ENCODE measurements around the gene OCIAD2. TPM values are rescaled to one million over a fixed set of nuclear protein-coding genes. Genes with fewer than 3 reads are reported as not detected.
A peak's percentile ranks its signal among the peaks of the same experiment; 100 is the strongest.

Gene OCIAD2
- total RNA-seq, 1 experiment from 2014 or later, result 32.8 TPM

- H3K4me1 ChIP-seq (ENCODE audit: control insufficient read depth, insufficient read depth, low read length), result peaks cover 4% of the 10 kb centered on the region; the same call in 1 of the 2 replicates
- no peak overlapping the region for H3K4me3 ChIP-seq (ENCODE audit: low read depth in 2 of 2, low read length in 2 of 2)
- DNase-seq (ENCODE audit: low read depth, low spot score) (peak; percentile 88), ATAC-seq (peak; percentile 87)
- TF ChIP-seq, protein P1, sequence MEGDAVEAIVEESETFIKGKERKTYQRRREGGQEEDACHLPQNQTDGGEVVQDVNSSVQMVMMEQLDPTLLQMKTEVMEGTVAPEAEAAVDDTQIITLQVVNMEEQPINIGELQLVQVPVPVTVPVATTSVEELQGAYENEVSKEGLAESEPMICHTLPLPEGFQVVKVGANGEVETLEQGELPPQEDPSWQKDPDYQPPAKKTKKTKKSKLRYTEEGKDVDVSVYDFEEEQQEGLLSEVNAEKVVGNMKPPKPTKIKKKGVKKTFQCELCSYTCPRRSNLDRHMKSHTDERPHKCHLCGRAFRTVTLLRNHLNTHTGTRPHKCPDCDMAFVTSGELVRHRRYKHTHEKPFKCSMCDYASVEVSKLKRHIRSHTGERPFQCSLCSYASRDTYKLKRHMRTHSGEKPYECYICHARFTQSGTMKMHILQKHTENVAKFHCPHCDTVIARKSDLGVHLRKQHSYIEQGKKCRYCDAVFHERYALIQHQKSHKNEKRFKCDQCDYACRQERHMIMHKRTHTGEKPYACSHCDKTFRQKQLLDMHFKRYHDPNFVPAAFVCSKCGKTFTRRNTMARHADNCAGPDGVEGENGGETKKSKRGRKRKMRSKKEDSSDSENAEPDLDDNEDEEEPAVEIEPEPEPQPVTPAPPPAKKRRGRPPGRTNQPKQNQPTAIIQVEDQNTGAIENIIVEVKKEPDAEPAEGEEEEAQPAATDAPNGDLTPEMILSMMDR (IDR thresholded peaks at IDR 0.05), result no peak
- TF ChIP-seq TCF7L2 (IDR thresholded peaks at IDR 0.05; ENCODE audit: low read depth, low read length) (no peak), POLR2AphosphoS5 (IDR thresholded peaks at IDR 0.05; ENCODE audit: low read depth, low read length) (no peak), SIN3A (IDR thresholded peaks at IDR 0.05; ENCODE audit: borderline replicate concordance, insufficient read depth, low read depth, low read length) (no peak), REST (IDR thresholded peaks at IDR 0.05; ENCODE audit: insufficient read depth in 1 of 2, low read depth in 2 of 2, low read length in 1 of 2) (no peak)
- BruUV-seq (replicated peaks), result no TSS peak
- H3K27ac ChIP-seq (ENCODE audit: low read length), result no peak overlapping the region
- H3K9me3 ChIP-seq (ENCODE audit: control insufficient read depth, insufficient read depth, low read depth, low read length), result no peaks in the 10 kb centered on the region
- CTCF ChIA-PET, result no interaction called here
- no peaks in the 10 kb centered on the region for H3K27me3 ChIP-seq (ENCODE audit: control insufficient read depth, insufficient read depth, low read length)
- POLR2A ChIA-PET, result no interaction called here
- no peaks in the 10 kb centered on the region for H3K36me3 ChIP-seq (ENCODE audit: control insufficient read depth, insufficient read depth, low read length)
- in situ Hi-C loops (cut with HindIII; ENCODE audit: low pct_unique_long_range_greater_than_20kb, low sequenced_read_pairs) (no loop called here), intact Hi-C loops (cut with micrococcal nuclease; ENCODE audit: unreplicated experiment) (no loop called here)
These were observed 3.1 kb upstream of the OCIAD2 start for GRCh38 chr4:48909697-48910096.

- H3K36me3 ChIP-seq (ENCODE audit: control insufficient read depth, insufficient read depth, low read length), result no peaks in the 10 kb centered on the region
- H3K27me3 ChIP-seq (ENCODE audit: control insufficient read depth, insufficient read depth, low read length), result no peaks in the 10 kb centered on the region
- TF ChIP-seq, protein P1 (IDR thresholded peaks at IDR 0.05), result no peak
- no peak for TF ChIP-seq TCF7L2 (IDR thresholded peaks at IDR 0.05; ENCODE audit: low read depth, low read length)
- no peak for TF ChIP-seq REST (IDR thresholded peaks at IDR 0.05; ENCODE audit: insufficient read depth in 1 of 2, low read depth in 2 of 2, low read length in 1 of 2)
- no peak for TF ChIP-seq POLR2AphosphoS5 (IDR thresholded peaks at IDR 0.05; ENCODE audit: low read depth, low read length)
- TF ChIP-seq SIN3A (IDR thresholded peaks at IDR 0.05; ENCODE audit: borderline replicate concordance, insufficient read depth, low read depth, low read length), result no peak
- peaks cover 4% of the 10 kb centered on the region; the same call in 1 of the 2 replicates for H3K4me1 ChIP-seq (ENCODE audit: control insufficient read depth, insufficient read depth, low read length)
- no peaks in the 10 kb centered on the region for H3K9me3 ChIP-seq (ENCODE audit: control insufficient read depth, insufficient read depth, low read depth, low read length)
- ChIA-PET CTCF (no interaction called here), POLR2A (no interaction called here)
- in situ Hi-C loops (cut with HindIII; ENCODE audit: low pct_unique_long_range_greater_than_20kb, low sequenced_read_pairs), result no loop called here
- no peak for DNase-seq (ENCODE audit: low read depth, low spot score)
- no peak for ATAC-seq
- no peak overlapping the region for H3K4me3 ChIP-seq (ENCODE audit: low read depth in 2 of 2, low read length in 2 of 2)
- intact Hi-C loops (cut with micrococcal nuclease; ENCODE audit: unreplicated experiment), result no loop called here
- no TSS peak for BruUV-seq (replicated peaks)
- H3K27ac ChIP-seq (ENCODE audit: low read length), result no peak overlapping the region
These were observed 2.1 kb upstream of the OCIAD2 start for GRCh38 chr4:48908687-48909086.

Measured in Panc1 (cell line).